Stimulated activated CD4-positive, alpha-beta T cell treated with anti-CD3 and anti-CD28 coated beads, Interleukin-12 subunit alpha, Interleukin-12 subunit beta, amount 100 ng/mL, for 4 hours (primary cell): ENCODE data around the gene COX11.
A peak's percentile ranks its signal among the peaks of the same experiment; 100 is the strongest.

Source experiments
- DNase-seq: peaks from one replicate; pipeline ENCODE4 v3.0.0-alpha.2; 2020

Gene COX11, protein sequence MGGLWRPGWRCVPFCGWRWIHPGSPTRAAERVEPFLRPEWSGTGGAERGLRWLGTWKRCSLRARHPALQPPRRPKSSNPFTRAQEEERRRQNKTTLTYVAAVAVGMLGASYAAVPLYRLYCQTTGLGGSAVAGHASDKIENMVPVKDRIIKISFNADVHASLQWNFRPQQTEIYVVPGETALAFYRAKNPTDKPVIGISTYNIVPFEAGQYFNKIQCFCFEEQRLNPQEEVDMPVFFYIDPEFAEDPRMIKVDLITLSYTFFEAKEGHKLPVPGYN

DNA sequence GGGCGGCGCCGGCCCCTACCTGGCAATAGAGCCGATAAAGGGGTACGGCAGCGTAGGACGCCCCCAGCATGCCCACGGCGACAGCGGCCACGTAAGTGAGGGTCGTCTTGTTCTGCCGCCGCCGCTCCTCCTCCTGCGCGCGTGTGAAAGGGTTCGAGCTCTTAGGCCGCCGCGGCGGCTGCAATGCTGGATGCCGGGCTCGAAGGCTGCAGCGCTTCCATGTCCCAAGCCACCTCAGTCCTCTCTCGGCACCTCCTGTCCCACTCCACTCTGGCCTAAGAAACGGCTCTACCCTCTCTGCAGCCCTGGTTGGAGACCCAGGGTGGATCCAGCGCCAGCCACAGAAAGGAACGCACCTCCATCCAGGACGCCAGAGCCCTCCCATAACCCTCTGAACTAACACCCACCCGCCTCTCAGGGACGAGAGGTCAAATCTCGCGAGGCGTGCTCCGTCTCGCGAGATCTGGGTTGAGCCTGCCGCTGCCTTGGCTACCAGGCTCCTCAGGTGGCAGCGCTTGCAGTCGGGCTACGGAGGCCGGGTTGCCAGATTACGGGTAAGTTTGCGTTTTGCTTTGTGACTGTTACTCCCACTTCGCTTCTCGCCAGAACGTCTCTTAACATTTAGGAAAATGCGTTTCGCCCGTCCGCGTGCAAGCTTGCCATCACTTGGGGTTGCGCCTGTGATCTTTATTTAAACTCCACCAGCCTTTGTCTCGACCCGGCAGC, at the start of gene COX11, which contains the start of gene STXBP4:
COX11 (minus strand) TSS at position 393 of the 726 bp plus-strand sequence; CDS start at position 385, 8 bp downstream.
STXBP4 (plus strand) TSS at position 504 of the 726 bp plus-strand sequence. CDS start 17,455 bp downstream, outside the sequence.
- DNase-seq, result peak; percentile 91

DNA sequence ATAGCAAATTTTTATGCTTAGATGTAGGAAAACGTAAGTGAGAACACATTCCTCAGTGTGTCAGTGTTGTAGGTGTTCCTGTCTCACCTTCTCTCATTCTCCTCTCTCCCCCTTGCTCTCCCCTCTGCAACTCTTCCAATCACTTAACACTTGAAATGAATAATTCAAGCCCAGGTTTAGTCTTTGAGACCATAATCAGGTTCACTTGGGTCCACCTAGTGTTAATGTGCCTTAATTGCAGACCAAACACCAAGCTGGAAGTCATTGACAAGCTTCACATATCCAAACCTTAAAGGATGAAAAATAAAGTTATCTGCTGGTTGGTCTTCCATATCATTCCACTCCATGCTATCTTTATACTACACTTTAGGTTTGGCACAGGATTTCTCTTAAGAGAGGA, 37.1 kb upstream of the COX11 start:
- no peak for DNase-seq

DNA sequence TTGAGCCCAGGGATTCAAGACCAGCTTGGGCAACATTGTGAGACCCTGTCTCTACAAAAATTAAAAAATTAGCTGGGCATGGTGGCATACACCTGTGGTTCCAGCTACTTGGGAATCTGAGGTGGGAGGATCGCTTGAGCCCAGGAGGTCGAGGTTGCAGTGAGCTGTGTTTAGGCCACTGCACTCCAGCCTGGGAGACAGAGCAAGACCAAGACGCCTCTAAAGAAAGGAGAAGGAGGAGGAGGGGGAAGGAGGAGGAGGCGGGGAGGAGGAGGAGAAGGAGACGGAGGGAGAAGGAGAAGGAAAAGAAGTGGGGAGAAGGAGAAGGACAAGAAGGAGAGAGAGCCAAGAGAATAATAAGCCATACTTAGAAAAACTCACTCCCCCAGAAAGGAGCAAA, 36.0 kb upstream of the COX11 start:
- DNase-seq, result no peak

DNA sequence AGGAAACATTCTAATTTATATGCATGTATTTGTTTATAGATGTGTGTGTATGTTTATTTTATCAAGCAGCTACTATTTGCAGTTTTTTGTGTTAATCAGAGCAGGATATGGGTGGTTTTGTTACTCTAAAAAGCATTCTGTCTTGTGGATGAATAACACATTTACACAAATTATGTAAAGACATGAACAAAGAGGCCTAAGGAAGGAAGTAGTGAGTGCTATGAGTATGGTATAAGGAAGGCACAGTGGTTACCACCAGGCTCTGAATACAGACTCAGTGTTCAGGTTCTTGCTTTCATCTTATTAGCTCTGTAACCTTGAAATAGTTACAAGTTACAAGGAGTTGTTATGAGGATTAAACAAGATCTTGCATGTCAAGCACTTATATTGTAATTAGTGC, 34.0 kb upstream of the COX11 start:
- no peak for DNase-seq

DNA sequence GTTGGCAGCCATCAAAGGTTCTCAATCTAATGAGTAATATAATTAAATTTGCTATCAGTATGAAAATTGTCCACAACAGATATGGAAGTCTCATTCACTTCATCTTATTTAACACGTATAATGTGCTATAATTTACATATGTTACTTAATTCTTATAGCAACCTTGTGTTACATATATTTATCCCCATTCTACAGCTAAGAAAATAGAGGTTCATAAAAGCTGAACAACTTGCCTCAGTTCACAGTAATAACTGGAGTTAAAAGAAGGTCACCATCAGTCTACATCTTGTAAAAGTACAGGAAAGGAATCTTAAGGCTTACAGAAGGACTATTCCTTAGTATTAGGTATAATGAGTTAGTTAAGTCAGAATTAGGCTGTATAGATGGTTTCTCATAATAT, 28.0 kb upstream of the COX11 start:
- no peak for DNase-seq

DNA sequence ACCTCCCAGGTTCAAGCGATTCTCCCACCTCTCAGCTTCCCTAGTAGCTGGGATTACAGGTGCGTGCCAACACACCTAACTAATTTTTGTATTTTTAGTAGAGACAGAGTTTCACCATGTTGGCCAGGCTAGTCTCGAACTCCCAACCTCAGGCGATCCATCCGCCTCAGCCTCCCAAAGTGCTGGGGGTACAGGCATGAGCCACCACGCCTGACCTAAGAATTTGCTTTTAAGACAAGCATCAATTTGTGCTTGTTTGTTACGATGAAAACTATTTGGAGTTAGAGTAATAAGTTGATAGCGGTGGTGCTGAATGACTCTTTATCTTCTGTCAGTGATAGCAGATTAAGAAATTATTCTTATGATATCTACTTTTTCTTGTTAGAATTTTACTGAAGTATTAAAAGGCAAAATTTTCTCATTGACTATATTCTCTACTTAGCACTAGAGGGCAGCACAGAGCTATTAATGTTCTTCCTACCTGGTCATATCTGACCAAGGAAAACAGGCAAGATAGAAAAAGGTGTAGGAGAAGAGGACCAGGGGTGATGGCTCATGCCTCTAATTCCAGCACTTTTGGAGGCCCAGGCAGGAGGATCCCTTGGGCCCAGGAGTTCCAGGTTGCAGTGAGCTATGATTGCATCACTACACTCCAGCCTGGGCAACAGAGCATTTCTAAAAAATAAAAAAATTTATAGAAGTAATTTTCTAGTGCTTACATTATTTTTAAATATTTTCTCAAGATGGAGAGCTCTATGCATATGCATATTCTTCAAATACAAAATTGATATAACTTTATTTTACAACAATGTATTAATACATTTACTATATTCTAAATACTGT, 24.6 kb upstream of the COX11 start:
- no peak for DNase-seq

DNA sequence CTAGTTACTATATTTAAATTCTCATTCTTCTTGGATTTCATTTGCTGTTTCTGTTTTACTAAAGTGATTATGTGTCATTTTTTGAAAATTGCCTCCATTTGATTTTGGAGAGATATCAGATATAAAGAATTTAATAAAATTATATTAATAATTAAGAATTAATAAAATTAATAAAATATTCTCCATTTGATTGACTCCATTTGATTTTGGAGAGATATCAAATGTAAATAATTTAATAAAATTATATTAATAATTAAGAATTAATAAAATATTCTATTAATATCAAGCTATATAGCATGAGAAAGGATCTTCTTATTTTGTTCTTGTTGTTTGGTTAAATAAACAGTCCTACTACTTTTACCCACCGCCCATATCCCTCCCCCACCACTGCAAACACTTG, 23.1 kb upstream of the COX11 start:
- no peak for DNase-seq

DNA sequence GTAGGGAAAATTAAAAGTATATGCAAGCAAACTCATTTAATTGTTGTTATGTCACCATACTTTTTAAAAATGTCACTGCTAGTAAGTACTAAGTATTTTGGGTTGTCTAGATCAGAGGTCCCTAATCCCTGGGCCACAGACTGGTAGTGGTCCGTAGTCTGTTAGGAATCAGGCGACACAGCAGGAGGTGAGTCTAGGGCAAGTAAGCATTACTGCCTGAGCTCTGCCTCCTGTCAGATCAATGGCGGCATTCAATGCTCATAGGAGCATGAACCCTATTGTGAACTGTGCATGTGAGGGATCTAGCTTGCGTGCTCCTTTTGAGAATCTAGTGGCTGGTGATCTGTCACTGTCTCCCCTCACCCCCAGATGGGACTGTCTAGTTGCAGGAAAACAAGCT, 21.7 kb upstream of the COX11 start:
- no peak for DNase-seq

DNA sequence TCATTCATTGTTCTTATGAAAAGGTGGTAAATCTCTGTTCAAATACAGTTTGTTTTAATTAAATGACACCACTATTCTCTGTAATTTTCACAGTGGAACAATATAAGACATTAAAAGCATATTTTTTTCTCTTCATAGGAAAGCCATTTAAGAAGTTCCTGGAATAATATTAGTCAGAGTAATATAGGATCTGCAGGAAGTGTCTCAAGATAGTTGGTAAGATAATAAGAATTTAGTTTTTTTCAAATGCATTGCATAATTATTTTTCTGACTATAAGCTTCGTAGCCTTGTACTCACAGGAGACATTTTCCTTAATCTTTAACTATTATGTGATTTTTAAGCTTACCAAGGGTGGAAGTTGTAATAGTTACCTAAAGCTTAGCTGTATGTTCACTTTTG, 17.0 kb upstream of the COX11 start:
- no peak for DNase-seq

DNA sequence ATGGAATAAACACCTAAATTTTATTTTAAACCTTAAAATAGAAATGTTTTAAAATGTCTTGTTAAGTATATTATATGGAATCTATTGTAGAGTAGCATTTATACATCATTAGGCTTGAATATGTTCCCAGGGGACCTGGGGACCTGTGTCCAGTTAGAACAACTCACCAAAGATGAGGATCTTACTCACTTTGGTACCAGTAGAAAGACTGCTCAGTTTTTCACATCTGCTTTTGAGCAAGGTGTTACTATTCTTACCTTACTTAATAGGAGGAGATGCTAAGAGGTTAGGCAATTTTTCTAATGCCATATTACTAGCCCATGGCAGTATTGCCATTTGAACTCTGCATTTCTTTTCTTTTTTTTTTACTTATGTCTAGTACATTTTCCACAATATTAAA, 14.8 kb upstream of the COX11 start:
- no peak for DNase-seq

DNA sequence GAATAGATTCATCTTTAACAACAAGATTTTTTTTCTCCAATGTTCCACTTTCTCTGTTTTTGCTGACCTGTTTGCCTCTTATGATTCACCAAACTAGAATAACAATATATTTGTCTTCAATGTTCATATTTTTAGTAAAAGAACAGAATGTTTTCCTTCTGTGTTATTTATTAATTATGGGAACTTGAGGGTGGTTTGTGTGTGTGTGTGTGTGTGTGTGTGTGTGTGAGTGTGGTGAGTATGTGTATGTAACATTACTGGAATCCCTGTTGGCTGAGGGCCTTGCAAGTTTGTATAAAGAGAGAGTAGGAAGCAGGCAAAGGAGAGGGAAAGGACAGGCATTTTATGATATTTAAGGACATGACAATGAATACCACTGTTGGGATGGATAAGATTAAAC, 13.9 kb upstream of the COX11 start:
- DNase-seq, result no peak

DNA sequence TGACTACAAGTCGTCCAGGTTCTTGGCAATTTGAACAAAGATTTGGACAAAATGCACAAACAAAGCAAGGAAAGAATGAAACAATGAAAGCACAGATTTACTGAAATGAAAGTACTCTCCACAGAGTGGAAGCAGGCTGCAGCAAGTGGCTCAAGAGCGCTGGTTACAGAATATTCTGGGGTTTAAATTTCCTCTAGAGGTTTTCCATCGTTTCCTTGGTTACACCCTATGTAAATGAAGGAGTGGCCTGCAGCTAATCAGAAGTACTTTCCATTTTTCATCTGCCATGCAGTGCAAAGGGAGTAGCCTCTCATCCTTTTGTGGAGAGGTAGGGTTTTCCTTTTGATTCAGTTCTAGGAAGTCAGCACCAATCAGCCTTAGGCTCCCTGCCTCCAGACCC, 11.9 kb upstream of the COX11 start:
- no peak for DNase-seq

DNA sequence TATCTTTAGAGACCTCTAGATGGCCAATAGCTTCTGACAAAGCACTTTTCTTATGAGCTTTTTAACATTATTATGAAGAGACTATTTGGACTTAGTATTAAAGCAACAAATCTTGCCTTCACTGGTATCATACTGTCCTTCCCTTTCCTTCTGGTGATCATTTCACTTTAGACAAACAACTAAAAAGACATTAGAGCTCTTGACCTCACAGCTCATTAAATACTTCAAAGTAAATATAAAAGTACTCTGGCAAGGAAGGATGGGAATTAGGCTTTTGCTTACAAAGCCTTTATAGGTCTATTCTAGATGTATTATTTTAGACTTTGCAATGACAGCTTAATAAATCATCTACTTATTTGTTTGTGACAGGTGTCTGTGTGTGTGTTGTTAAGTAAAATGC, 11.2 kb upstream of the COX11 start:
- no peak for DNase-seq

DNA sequence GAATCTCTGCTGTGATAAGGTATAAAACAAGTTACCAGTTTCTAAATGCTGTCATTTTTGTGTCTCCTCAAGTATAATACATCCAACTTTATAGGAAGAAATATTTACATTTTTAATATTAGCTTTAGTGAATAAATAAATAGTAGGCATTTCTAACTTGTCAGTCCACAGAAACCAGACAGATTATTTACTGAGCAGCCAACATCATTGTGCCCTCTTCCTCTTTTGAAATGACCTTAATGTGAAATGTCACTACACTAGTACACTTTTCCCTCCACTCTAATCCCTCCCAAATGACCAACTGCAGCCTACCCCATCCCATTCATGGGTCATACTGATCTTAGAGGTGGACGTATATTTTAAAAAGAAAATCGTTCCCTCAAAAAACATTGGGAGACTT, 9.3 kb upstream of the COX11 start:
- DNase-seq, result no peak

DNA sequence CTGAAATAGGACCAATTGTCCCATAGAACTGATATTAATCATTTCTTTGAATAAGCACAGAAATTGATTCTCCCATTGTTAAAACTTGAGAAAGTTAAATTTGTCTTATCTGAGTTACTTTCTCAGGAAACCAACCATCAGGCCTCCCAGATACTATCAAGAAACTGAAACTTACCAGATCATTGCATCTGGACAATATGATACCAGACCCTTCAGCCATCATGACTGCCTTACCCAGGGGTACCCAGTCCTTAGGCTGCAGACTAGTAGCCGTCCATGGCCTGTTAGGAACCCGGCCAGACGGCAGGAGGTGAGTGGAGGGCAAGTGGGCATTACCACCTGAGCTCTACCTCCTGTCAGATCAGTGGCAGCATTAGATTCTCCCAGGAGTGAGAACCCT, 7.9 kb upstream of the COX11 start:
- DNase-seq, result no peak

DNA sequence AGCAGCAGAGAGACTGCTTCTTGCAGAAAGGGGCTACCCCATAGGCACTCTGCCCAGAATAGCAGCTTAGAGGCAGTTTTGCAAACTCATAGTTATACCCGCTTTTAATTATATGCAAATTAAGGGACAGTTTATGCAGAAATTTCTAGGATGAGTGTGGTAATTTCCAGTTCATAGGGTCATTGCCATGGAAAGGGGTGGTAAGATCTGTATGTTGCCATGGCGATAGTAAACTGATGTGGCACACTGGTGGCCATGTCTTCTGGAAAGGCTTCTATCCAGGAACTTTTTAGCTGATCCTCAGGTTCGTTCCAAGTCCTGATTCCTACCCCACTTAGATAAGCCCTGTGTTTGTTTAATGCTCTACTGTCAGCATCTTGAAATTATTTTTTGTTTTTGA, 6.3 kb upstream of the COX11 start:
- no peak for DNase-seq

DNA sequence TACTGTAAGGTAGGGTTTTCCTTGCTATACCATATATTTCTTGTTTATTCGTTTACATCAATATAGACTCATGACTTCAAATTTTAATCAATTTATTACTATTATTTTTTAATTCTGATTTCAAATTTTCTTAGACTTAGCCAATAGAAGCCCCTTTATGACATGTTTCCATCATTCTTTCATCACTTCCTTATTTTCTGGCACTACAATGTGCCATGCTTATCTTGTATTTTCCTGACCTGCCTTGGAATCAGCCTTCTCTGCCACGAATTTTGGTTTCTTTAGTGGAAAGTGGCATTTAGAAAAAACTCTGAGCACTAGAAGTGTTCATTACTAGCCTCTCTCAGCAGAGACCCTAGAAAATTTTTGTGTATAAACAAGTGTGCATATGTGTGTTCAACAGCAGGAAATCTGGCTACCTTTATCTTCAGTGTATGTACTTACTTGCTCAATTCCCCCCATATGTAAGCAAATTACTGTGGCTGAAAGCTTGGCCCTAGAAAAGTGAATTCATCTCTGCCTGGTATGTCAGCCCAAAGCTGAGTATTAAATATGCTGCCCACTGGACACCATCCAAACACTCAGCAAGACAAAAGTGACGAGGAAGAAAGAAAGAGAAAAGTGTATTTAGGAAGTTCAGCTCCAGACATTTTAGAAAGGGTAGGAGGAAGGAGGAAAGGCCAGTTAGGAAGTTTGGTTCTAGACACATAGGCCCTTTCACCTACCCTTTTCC, 4.1 kb upstream of the COX11 start:
- no peak for DNase-seq

DNA sequence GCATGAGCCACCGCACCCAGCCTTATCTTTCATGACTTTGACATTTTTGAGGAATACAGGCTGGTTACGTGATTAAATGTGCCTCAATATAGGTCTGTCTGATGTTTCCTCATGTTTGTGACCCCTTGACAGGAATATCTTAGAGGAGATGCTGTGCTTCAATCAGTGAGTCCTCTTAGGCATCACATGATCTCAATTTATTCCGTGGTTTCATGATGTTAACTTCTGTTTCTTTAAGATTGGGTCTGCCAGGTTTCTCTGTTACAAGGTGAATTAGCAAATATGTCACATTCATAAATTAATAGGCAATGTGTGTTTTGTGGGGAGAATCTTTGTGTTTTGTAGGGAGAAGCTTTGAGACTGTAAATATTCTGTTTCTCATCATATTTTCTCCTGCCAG, 3.4 kb upstream of the COX11 start:
- DNase-seq, result no peak

DNA sequence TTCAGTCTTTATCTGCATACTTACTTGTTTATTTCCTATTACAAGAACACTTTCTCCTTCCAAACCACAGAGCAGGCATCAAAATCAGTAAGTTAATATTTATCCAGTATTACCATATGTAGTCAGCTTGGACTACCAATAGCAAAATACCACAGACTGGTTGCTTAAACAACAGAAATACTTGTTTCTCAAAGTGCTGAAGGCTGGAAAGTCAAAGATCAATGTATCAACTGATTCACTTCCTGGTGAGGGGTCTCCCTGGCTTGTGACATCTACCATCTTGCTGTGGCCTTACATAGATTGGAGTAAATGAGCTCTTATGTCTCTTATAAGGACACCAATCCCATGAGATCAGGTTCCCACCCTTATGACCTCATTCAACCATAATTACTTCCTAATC, 2.7 kb upstream of the COX11 start:
- DNase-seq, result no peak

DNA sequence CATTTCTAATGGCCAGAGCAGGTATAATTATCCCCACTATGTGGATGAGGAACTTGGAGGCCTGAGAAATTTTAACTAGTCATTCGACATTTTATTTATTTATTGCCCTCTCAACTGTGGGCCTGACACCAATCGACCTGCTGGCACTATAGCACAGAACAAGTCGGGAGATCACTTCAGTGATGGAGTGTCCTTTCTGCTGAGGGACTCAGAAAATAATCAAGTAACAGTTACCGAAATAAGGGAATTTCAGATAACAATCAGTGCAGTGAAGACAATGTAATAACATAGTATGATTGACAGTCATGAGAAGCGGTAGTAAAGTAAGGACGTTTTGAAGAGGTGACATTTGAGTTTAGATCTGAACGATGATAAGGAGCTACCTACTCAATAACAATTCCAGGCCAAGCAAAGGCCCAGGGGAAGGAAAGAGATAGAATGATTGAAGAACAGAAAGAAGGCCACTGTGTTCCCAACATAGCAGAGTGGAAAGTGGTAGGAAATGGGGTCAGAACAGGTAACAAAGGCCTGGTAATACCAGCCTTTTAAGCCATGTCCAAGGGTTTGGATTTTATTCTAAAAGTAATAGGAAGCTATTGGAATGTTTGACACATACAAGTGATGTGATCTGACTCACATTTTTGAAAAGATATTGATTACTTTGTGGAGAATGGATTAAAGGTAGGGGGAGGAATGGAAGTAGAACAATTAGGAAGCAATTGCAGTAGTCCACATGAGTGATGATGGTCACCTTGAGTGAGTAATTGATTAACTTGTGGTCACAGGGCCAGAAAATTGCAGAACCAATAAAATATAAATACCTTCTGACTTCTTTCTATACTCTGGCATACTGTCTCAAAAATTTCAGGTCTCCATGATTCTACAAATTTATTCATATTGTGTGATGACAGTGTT, 1.5 kb upstream of the COX11 start:
- no peak for DNase-seq

DNA sequence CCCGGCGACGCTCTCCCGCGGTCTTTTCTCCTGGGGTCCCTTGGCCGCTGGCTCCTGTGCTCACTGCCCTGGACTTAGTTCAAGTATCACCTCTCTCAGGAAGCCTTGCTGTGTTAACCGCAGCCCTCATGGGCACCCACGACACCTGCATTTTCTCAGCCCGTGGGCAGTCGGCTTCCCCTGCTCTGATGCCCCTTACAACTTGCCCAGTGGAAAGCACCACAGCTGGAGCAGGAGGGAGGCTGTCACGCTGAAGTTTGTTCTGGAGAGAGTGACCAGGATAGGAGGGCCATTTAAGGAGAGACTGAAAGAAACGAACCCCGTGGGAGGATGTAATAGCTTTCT, 506 bp upstream of the COX11 start:
- DNase-seq, result no peak

DNA sequence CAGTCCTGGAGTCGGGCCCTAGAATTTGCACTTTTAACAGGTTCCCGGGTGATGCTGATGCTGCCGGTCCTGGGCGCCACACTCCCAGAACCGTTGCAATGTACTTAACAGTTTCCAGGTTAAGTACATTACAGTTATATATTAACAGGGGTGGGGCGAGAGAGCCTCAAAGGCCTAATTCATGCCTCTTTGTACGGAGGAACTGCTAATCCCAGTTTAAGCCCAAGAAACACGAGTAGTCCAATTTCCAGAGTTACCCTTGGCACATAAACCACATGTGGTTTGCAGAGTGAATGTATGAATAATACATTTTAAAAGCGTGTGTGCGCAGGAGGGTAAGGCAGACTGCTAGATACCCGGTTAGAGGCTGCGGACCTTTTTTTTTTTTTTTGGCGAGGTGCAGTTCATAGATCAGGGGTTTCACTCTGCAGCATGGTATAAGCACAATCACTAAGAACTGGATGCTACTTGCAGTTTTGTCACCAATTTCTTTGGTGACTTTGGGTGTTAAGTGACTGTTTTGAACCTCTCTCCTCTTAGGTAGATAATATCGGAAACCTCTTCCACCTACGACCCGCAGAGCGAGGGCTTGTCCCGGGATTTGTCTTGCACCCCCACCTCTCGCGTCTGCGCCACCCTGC, 713 bp downstream of the COX11 start:
- no peak for DNase-seq
